ENCODE measurements around the gene ZSCAN5C. TPM values are rescaled to one million over a fixed set of nuclear protein-coding genes. Genes with fewer than 3 reads are reported as not detected.
A peak's percentile ranks its signal among the peaks of the same experiment; 100 is the strongest.

Gene ZSCAN5C
- total and polyA plus RNA-seq, 3 experiments from 2014 or later, result not detected

GRCh38 chr19:56159622-56160271 lies 42.3 kb upstream of the ZSCAN5C start:
- H3K27ac Mint-ChIP-seq, result no peak overlapping the region
- Histone ChIP-seq H3K4me1 (ENCODE audit: insufficient read depth, low read length) (no peaks in the 10 kb centered on the region), H3K27ac (ENCODE audit: low read depth, low read length) (no peak overlapping the region), H3K9me3 (ENCODE audit: low read length) (no peaks in the 10 kb centered on the region), H3K4me3 (ENCODE audit: low read length) (no peak overlapping the region), H3K36me3 (ENCODE audit: insufficient read depth, low read length) (peaks cover 6% of the 10 kb centered on the region), H3K27me3 (ENCODE audit: insufficient read depth, low read length, poor library complexity, severe bottlenecking) (no peaks in the 10 kb centered on the region)
- H3K9me3 Mint-ChIP-seq, result no peaks in the 10 kb centered on the region
- H3K27me3 Mint-ChIP-seq, result peaks cover under 1 to 2% of the 10 kb centered on the region in 2 donors
- peaks cover 8 to 56% (median 8%) of the 10 kb centered on the region in 3 donors for H3K36me3 Mint-ChIP-seq
- ChIA-PET CTCF (no interaction called here), POLR2A (no interaction called here)
- no peak overlapping the region for H3K4me3 Mint-ChIP-seq
- no peak for DNase-seq
- H3K4me1 Mint-ChIP-seq, result peaks cover 0 to 4% (median 0%) of the 10 kb centered on the region in 3 donors

- Mint-ChIP-seq H3K9me3 (peaks cover 0 to 2% (median 0%) of the 10 kb centered on the region in 5 donors), H3K27me3 (peaks cover 4 to 5% of the 10 kb centered on the region in 2 donors), H3K36me3 (peaks cover 6 to 40% (median 8%) of the 10 kb centered on the region in 3 donors), H3K27ac (no peak overlapping the region), H3K4me3 (no peak overlapping the region), H3K4me1 (peaks cover 0 to 4% (median 0%) of the 10 kb centered on the region in 3 donors)
- ChIA-PET POLR2A (no interaction called here), CTCF (no interaction called here)
- H3K4me3 ChIP-seq (ENCODE audit: low read length), result no peak overlapping the region
- DNase-seq, result no peak
- H3K9me3 ChIP-seq (ENCODE audit: low read length), result no peaks in the 10 kb centered on the region
- H3K36me3 ChIP-seq (ENCODE audit: insufficient read depth, low read length), result peaks cover 6% of the 10 kb centered on the region
- H3K4me1 ChIP-seq (ENCODE audit: insufficient read depth, low read length), result no peaks in the 10 kb centered on the region
- H3K27ac ChIP-seq (ENCODE audit: low read depth, low read length), result no peak overlapping the region
- no peaks in the 10 kb centered on the region for H3K27me3 ChIP-seq (ENCODE audit: insufficient read depth, low read length, poor library complexity, severe bottlenecking)
These were observed 40.5 kb upstream of the ZSCAN5C start for GRCh38 chr19:56161534-56161933.

DNA sequence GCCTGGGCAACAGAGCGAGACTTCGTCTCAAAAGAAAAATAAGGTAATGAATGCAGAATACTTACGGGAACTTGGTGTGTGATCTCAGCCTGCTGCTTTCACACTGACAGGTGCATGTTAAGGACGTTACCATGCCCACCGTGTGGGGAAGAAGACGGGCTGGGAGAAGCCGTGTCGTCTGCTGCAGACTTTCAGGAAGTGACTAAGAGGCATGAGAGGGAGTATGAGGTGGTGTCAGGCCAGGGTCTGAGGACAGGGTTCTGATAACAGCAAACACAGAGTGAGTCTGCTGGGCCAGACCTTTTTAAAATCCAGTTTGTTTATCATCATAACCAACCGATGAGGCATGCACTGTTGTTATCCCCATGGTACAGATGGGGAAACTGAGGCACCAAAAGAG lies 39.8 kb upstream of the ZSCAN5C start:
- H3K36me3 Mint-ChIP-seq, result peaks cover 6 to 34% (median 8%) of the 10 kb centered on the region in 3 donors
- ChIA-PET POLR2A (no interaction called here), CTCF (no interaction called here)
- no peaks in the 10 kb centered on the region for H3K27me3 ChIP-seq (ENCODE audit: insufficient read depth, low read length, poor library complexity, severe bottlenecking)
- no peak overlapping the region for H3K4me3 Mint-ChIP-seq
- DNase-seq, result no peak
- peaks cover 0 to 4% (median 0%) of the 10 kb centered on the region in 3 donors for H3K4me1 Mint-ChIP-seq
- no peak overlapping the region for H3K4me3 ChIP-seq (ENCODE audit: low read length)
- no peak overlapping the region for H3K27ac Mint-ChIP-seq
- H3K9me3 Mint-ChIP-seq, result peaks cover 0 to 2% (median 0%) of the 10 kb centered on the region in 5 donors
- H3K36me3 ChIP-seq (ENCODE audit: insufficient read depth, low read length), result peaks cover 6% of the 10 kb centered on the region
- H3K27ac ChIP-seq (ENCODE audit: low read depth, low read length), result no peak overlapping the region
- no peaks in the 10 kb centered on the region for H3K9me3 ChIP-seq (ENCODE audit: low read length)
- H3K27me3 Mint-ChIP-seq, result peaks cover 4 to 5% of the 10 kb centered on the region in 2 donors
- H3K4me1 ChIP-seq (ENCODE audit: insufficient read depth, low read length), result no peaks in the 10 kb centered on the region

DNA sequence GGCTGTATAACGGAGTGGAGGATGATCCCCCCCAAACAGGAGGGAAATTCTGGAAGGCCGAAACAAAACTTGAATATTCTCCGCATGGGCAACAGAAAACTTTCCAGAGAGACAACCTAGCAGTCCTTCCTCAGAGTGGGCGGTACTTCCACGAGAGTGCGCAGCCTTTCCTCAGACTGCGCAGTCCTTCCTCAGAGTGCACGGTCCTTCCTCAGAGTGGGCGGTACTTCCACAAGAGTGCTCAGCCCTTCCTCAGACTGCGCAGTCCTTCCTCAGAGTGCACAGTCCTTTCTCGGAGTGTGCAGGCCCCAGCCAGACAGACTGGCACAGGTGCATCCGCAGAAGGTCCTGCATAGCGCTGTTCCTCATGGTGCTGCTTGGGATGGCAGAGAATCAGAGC lies 39.0 kb upstream of the ZSCAN5C start:
- H3K27ac ChIP-seq (ENCODE audit: low read depth, low read length), result no peak overlapping the region
- Mint-ChIP-seq H3K36me3 (peaks cover 6 to 26% (median 8%) of the 10 kb centered on the region in 3 donors), H3K4me1 (peaks cover 0 to 4% (median 0%) of the 10 kb centered on the region in 3 donors), H3K27ac (peak overlapping the region in 1 of 8 donors; percentile 79), H3K9me3 (peaks cover 0 to 2% (median 0%) of the 10 kb centered on the region in 5 donors), H3K27me3 (peaks cover 4 to 7% of the 10 kb centered on the region in 2 donors), H3K4me3 (no peak overlapping the region)
- DNase-seq, result no peak
- POLR2A ChIA-PET, result no interaction called here
- H3K4me1 ChIP-seq (ENCODE audit: insufficient read depth, low read length), result no peaks in the 10 kb centered on the region
- no peaks in the 10 kb centered on the region for H3K27me3 ChIP-seq (ENCODE audit: insufficient read depth, low read length, poor library complexity, severe bottlenecking)
- H3K9me3 ChIP-seq (ENCODE audit: low read length), result no peaks in the 10 kb centered on the region
- H3K36me3 ChIP-seq (ENCODE audit: insufficient read depth, low read length), result peaks cover 6% of the 10 kb centered on the region
- no peak overlapping the region for H3K4me3 ChIP-seq (ENCODE audit: low read length)
- CTCF ChIA-PET, result no interaction called here

GRCh38 chr19:56167064-56167578 lies 35.0 kb upstream of the ZSCAN5C start:
- Mint-ChIP-seq H3K27me3 (peaks cover 2 to 16% of the 10 kb centered on the region in 2 donors), H3K36me3 (peaks cover 0 to 1% (median 0%) of the 10 kb centered on the region in 3 donors), H3K27ac (no peak overlapping the region), H3K4me1 (peaks cover 2 to 4% (median 3%) of the 10 kb centered on the region in 3 donors), H3K4me3 (no peak overlapping the region), H3K9me3 (peaks cover 0 to 2% (median 0%) of the 10 kb centered on the region in 5 donors)
- ChIA-PET POLR2A (no interaction called here), CTCF (no interaction called here)
- H3K27ac ChIP-seq (ENCODE audit: low read depth, low read length), result no peak overlapping the region
- no peak for DNase-seq
- no peaks in the 10 kb centered on the region for H3K4me1 ChIP-seq (ENCODE audit: insufficient read depth, low read length)
- no peaks in the 10 kb centered on the region for H3K36me3 ChIP-seq (ENCODE audit: insufficient read depth, low read length)
- no peaks in the 10 kb centered on the region for H3K9me3 ChIP-seq (ENCODE audit: low read length)
- no peaks in the 10 kb centered on the region for H3K27me3 ChIP-seq (ENCODE audit: insufficient read depth, low read length, poor library complexity, severe bottlenecking)
- H3K4me3 ChIP-seq (ENCODE audit: low read length), result no peak overlapping the region

DNA sequence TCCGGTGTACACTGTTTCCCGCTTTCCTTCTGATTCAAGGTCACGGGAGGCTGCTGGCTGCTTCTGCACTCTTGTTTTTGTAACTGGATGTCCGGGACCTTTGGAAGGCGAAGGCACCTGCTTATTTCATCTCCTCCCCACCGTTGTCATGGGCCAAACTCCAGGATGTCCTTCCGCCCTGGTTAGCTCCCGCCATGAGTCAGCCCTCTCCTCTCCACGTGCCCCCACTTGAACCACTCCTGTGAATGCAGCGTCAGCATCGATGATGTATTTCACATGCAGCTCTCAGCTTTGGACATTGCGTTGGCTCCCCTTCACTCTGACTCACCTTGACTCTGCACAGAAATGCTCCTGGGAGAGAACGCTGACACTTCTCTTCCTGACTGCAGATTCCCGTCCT lies 31.8 kb upstream of the ZSCAN5C start:
- H3K9me3 ChIP-seq (ENCODE audit: low read length), result no peaks in the 10 kb centered on the region
- POLR2A ChIA-PET, result no interaction called here
- CTCF ChIA-PET, result interaction anchor here (1.1 to 2.3 kb wide), 3 partner anchors 90 to 104 kb away, joined by 3 to 15 read pairs (median 3); no protein-coding TSS in a partner anchor
- no peaks in the 10 kb centered on the region for H3K36me3 ChIP-seq (ENCODE audit: insufficient read depth, low read length)
- H3K27me3 ChIP-seq (ENCODE audit: insufficient read depth, low read length, poor library complexity, severe bottlenecking), result no peaks in the 10 kb centered on the region
- H3K4me1 Mint-ChIP-seq, result peaks cover 0 to 3% (median 2%) of the 10 kb centered on the region in 3 donors
- no peak overlapping the region for H3K27ac ChIP-seq (ENCODE audit: low read depth, low read length)
- no peak overlapping the region for H3K27ac Mint-ChIP-seq
- no peak overlapping the region for H3K4me3 ChIP-seq (ENCODE audit: low read length)
- no peaks in the 10 kb centered on the region for H3K9me3 Mint-ChIP-seq
- no peak overlapping the region for H3K4me3 Mint-ChIP-seq
- peaks cover 8 to 18% of the 10 kb centered on the region in 2 donors for H3K27me3 Mint-ChIP-seq
- H3K36me3 Mint-ChIP-seq, result no peaks in the 10 kb centered on the region
- DNase-seq, result no peak
- no peaks in the 10 kb centered on the region for H3K4me1 ChIP-seq (ENCODE audit: insufficient read depth, low read length)

- POLR2A ChIA-PET, result no interaction called here
- Mint-ChIP-seq H3K9me3 (no peaks in the 10 kb centered on the region), H3K4me1 (peaks cover 0 to 3% (median 2%) of the 10 kb centered on the region in 3 donors), H3K27me3 (peaks cover 6 to 16% of the 10 kb centered on the region in 2 donors), H3K27ac (no peak overlapping the region), H3K36me3 (no peaks in the 10 kb centered on the region), H3K4me3 (no peak overlapping the region)
- Histone ChIP-seq H3K4me1 (ENCODE audit: insufficient read depth, low read length) (no peaks in the 10 kb centered on the region), H3K4me3 (ENCODE audit: low read length) (no peak overlapping the region), H3K27ac (ENCODE audit: low read depth, low read length) (no peak overlapping the region), H3K36me3 (ENCODE audit: insufficient read depth, low read length) (no peaks in the 10 kb centered on the region), H3K27me3 (ENCODE audit: insufficient read depth, low read length, poor library complexity, severe bottlenecking) (no peaks in the 10 kb centered on the region), H3K9me3 (ENCODE audit: low read length) (no peaks in the 10 kb centered on the region)
- DNase-seq, result no peak
- CTCF ChIA-PET, result interaction anchor here (1.0 to 2.7 kb wide), 3 partner anchors 95 to 108 kb away, joined by 3 to 9 read pairs (median 4); no protein-coding TSS in a partner anchor
These were observed 28.0 kb upstream of the ZSCAN5C start for GRCh38 chr19:56174086-56174485.

GRCh38 chr19:56174550-56174949 lies 27.5 kb upstream of the ZSCAN5C start:
- no peaks in the 10 kb centered on the region for H3K9me3 Mint-ChIP-seq
- H3K9me3 ChIP-seq (ENCODE audit: low read length), result no peaks in the 10 kb centered on the region
- CTCF ChIA-PET, result no interaction called here

More at GRCh38 chr19:56174550-56174949, 27.5 kb upstream of the ZSCAN5C start:
- POLR2A ChIA-PET, result no interaction called here
- Mint-ChIP-seq H3K27me3 (peaks cover 6 to 16% of the 10 kb centered on the region in 2 donors), H3K27ac (no peak overlapping the region), H3K4me3 (no peak overlapping the region), H3K36me3 (no peaks in the 10 kb centered on the region), H3K4me1 (peaks cover 0 to 3% (median 2%) of the 10 kb centered on the region in 3 donors)
- no peaks in the 10 kb centered on the region for H3K36me3 ChIP-seq (ENCODE audit: insufficient read depth, low read length)
- H3K27ac ChIP-seq (ENCODE audit: low read depth, low read length), result no peak overlapping the region
- H3K4me3 ChIP-seq (ENCODE audit: low read length), result no peak overlapping the region
- H3K4me1 ChIP-seq (ENCODE audit: insufficient read depth, low read length), result no peaks in the 10 kb centered on the region
- no peak for DNase-seq
- H3K27me3 ChIP-seq (ENCODE audit: insufficient read depth, low read length, poor library complexity, severe bottlenecking), result no peaks in the 10 kb centered on the region

All from CD8-positive, alpha-beta memory T cell (primary cell).